Prostate gland (tissue), 2 donors: ENCODE results near the gene ROR1. TPM values are rescaled to one million over a fixed set of nuclear protein-coding genes. Genes with fewer than 3 reads are reported as not detected.
A peak's percentile ranks its signal among the peaks of the same experiment; 100 is the strongest.

ENCODE experiments used
- DNase-seq: peaks from one replicate; pipeline ENCODE4 v3.0.0-alpha.2; 2019; ENCODE audit warnings: low spot score
- H3K27ac ChIP-seq, 2 donors: fragments of 200-600 bp; sonication (generic); 2 replicates each; pipeline ENCODE4 v1.5.1; 2017 to 2019
- H3K27me3 ChIP-seq: fragments of 200-600 bp; sonication (generic); replicated peaks from 2 replicates; pipeline ENCODE4 v1.5.1; 2019; ENCODE audit not compliant: insufficient read depth
- H3K36me3 ChIP-seq, 2 donors: fragments of 200-600 bp; sonication (generic); 1 replicate in 1 of 2; 2 replicates in 1 of 2; pipeline versions ENCODE4 v1.5.1 to v1.8.1; 2017 to 2019
- H3K4me1 ChIP-seq: fragments of 200-600 bp; sonication (generic); replicated peaks from 2 replicates; pipeline ENCODE4 v1.5.1; 2019
- H3K4me3 ChIP-seq, 2 donors: fragments of 200-600 bp; sonication (generic); 2 replicates each; pipeline ENCODE4 v1.5.1; 2017 to 2019
- H3K9me3 ChIP-seq: fragments of 200-600 bp; sonication (generic); 2 replicates; pipeline ENCODE4 v1.5.1; 2017
- POLR2A ChIP-seq: fragments of 450-650 bp; IDR thresholded peaks from one replicate; pipeline ENCODE4 v1.6.1; 2016; ENCODE audit warnings: antibody characterized with exemption, mild to moderate bottlenecking
- POLR2AphosphoS5 ChIP-seq: sonication (generic); formaldehyde crosslinking; IDR thresholded peaks from one replicate; pipeline ENCODE4 v1.6.1; 2017; ENCODE audit warnings: antibody characterized with exemption
- WGBS: methylation state at CpG from one replicate; pipeline ENCODE4 v1.1.5; 2018; 5-methylcytosine and 5-hydroxymethylcytosine counted together
- intact Hi-C: fragments of 100-400 bp; cut with DNase I; formaldehyde crosslinking; loops from one replicate; pipeline ENCODE4 v1.14.2; 2022
- total RNA-seq, 2 donors: library from RNA; depleted of rRNA; stranded (reverse); fragments of >200 nt; gene quantifications; one replicate each; pipeline ENCODE4 v1.1.0, GENCODE V29; 2016
- TF ChIP-seq, protein P1 (sequence below), 4 experiments: fragments of 200-600 bp in 2 of 4; fragments of 450-650 bp in 2 of 4; sonication (generic) in 2 of 4; IDR thresholded peaks; 1 replicate in 3 of 4; 2 replicates in 1 of 4; pipeline ENCODE4 v1.5.1; 2016 to 2019; ENCODE audit warnings: antibody characterized with exemption in 4 of 4, mild to moderate bottlenecking in 2 of 4, moderate library complexity in 2 of 4

The ROR1 gene
- total RNA-seq, 2 donors from 2014 or later: 7.3 to 11.1 TPM

GRCh38 chr1:64006276-64007051, 232.6 kb downstream of the ROR1 start:
- H3K9me3 ChIP-seq: no peaks in the 10 kb centered on the region
- 57% methylated on average over 8 of the region's 8 CpGs for WGBS
- intact Hi-C loops: no loop called here
- H3K4me1 ChIP-seq: no peaks in the 10 kb centered on the region
- H3K27me3 ChIP-seq: no peaks in the 10 kb centered on the region
- TF ChIP-seq, protein P1, sequence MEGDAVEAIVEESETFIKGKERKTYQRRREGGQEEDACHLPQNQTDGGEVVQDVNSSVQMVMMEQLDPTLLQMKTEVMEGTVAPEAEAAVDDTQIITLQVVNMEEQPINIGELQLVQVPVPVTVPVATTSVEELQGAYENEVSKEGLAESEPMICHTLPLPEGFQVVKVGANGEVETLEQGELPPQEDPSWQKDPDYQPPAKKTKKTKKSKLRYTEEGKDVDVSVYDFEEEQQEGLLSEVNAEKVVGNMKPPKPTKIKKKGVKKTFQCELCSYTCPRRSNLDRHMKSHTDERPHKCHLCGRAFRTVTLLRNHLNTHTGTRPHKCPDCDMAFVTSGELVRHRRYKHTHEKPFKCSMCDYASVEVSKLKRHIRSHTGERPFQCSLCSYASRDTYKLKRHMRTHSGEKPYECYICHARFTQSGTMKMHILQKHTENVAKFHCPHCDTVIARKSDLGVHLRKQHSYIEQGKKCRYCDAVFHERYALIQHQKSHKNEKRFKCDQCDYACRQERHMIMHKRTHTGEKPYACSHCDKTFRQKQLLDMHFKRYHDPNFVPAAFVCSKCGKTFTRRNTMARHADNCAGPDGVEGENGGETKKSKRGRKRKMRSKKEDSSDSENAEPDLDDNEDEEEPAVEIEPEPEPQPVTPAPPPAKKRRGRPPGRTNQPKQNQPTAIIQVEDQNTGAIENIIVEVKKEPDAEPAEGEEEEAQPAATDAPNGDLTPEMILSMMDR (IDR thresholded peaks at IDR 0.05): no peak
- TF ChIP-seq POLR2AphosphoS5: peak; percentile 77
- TF ChIP-seq POLR2A: no peak
- DNase-seq: peak; percentile 48
- peak overlapping the region in 1 of 2 donors; percentile 17 for H3K27ac ChIP-seq
- H3K36me3 ChIP-seq: no peaks in the 10 kb centered on the region
- no peak overlapping the region for H3K4me3 ChIP-seq

DNA sequence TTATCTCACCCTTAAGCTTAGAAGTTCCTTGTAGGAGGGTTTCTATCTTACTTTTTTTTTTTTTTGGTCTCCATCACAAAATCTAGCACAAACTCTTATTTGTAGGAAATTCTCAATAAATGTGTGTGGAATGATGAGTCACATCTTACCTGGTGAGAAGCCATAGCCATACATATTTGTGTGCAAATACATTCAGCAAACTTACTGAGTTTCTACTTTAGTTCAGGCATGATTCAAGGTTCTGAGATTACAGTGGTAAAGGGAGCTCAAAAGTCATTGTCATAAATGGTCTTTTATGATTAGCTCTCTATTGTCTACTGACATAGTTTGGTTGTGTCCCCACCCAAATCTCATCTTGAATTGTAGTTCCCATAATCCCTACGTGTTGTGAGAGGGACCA, 236.5 kb downstream of the ROR1 start:
- Histone ChIP-seq H3K4me3 (no peak overlapping the region), H3K4me1 (no peaks in the 10 kb centered on the region), H3K36me3 (no peaks in the 10 kb centered on the region), H3K27me3 (no peaks in the 10 kb centered on the region), H3K27ac (no peak overlapping the region), H3K9me3 (no peaks in the 10 kb centered on the region)
- TF ChIP-seq POLR2AphosphoS5 (no peak), POLR2A (no peak)
- DNase-seq: no peak
- 92% methylated on average over 1 of the region's 1 CpG for WGBS
- intact Hi-C loops: no loop called here

GRCh38 chr1:64013395-64013794, 239.6 kb downstream of the ROR1 start:
- H3K9me3 ChIP-seq: no peaks in the 10 kb centered on the region
- H3K27ac ChIP-seq: no peak overlapping the region
- no peak for DNase-seq
- intact Hi-C loops: no loop called here
- no peaks in the 10 kb centered on the region for H3K4me1 ChIP-seq
- no peak overlapping the region for H3K4me3 ChIP-seq
- H3K36me3 ChIP-seq: no peaks in the 10 kb centered on the region
- H3K27me3 ChIP-seq: no peaks in the 10 kb centered on the region
- 80% methylated on average over 4 of the region's 4 CpGs for WGBS
- TF ChIP-seq, protein P1 (IDR thresholded peaks at IDR 0.05): no peak
- no peak for TF ChIP-seq POLR2AphosphoS5
- no peak for TF ChIP-seq POLR2A

DNA sequence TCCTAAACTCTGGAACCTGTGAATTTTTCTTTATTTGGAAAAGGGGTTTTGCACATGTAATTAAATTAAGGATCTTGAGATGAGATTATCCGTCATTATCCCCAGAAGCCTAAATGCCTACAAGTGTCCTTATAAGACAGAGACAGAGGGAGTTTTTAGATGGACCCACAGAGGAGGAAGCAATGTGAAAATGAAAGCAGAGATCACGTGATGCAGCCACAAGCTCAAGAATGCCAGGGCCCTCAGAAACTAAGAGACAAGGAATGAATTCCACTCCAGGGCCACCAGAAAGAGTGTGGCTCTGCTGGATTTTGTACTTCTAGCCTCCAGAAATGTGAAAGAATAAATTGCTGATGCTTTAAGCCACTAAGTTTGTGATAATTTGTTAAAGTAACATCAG, 246.0 kb downstream of the ROR1 start:
- intact Hi-C loops: no loop called here
- no peak for DNase-seq
- WGBS: 33% methylated on average over 2 of the region's 2 CpGs

DNA sequence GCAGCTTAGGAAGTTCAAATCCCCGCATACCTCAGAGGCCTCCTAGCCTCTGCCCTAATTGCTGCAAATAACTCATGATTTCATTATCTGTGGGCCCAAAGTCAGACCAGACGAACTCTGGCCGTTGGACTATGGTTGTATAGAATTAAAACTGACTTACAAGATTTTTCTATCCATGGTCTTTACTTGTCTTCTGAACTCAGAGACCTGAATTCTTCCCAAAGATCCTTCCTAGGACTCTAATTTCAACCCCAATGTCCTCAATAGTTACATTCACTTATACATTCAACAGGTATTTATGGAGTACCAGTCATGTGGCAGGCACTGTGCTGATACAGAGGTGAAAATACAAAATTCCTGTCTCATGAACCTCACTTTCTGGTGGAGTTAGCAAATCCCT, 247.2 kb downstream of the ROR1 start:
- TF ChIP-seq, protein P1 (IDR thresholded peaks at IDR 0.05): no peak
- TF ChIP-seq POLR2AphosphoS5 (no peak), POLR2A (no peak)
- Histone ChIP-seq H3K9me3 (no peaks in the 10 kb centered on the region), H3K27me3 (no peaks in the 10 kb centered on the region), H3K4me3 (no peak overlapping the region), H3K27ac (no peak overlapping the region), H3K36me3 (no peaks in the 10 kb centered on the region), H3K4me1 (no peaks in the 10 kb centered on the region)
- intact Hi-C loops: no loop called here
- WGBS: 97% methylated on average over 3 of the region's 3 CpGs
- no peak for DNase-seq

More for the DNA sequence above, 246.0 kb downstream of the ROR1 start:
- Histone ChIP-seq H3K4me3 (no peak overlapping the region), H3K9me3 (no peaks in the 10 kb centered on the region), H3K36me3 (no peaks in the 10 kb centered on the region), H3K27ac (peak overlapping the region in 1 of 2 donors; percentile 22), H3K4me1 (no peaks in the 10 kb centered on the region), H3K27me3 (no peaks in the 10 kb centered on the region)
- TF ChIP-seq, protein P1 (IDR thresholded peaks at IDR 0.05): no peak
- TF ChIP-seq POLR2AphosphoS5: peak; percentile 29
